A549 (cell line): ENCODE data around the gene RAD9A. TPM values are rescaled to one million over a fixed set of nuclear protein-coding genes. Genes with fewer than 3 reads are reported as not detected.
"Not testable (repeated sequence)": the region's sequence is repeated elsewhere in the genome, so short reads cannot be mapped to it uniquely, and the experiment has no call there.

Experiments used
- ATAC-seq, 2 experiments: fragments of 200-7000 bp in 1 of 2; fragments of >200 bp in 1 of 2; cut with Nextera tagmentation in 1 of 2; cut with Tn5 transposase in 1 of 2; 3 replicates each; pipeline versions ENCODE4 v1.8.0 to v1.9.1; 2018 to 2020; ENCODE audit warnings: mild to moderate bottlenecking in 1 of 2, moderate library complexity in 1 of 2
- CTCF ChIA-PET: fragments of 300-600 bp; sonication (Branson Sonifier 250); formaldehyde crosslinking; extraction: SDS; loops from one replicate; lab custom pipeline; 2021; ENCODE audit warnings: antibody characterized with exemption, inconsistent platforms; lab: Yijun Ruan, JAX
- POLR2A ChIA-PET: fragments of 350-600 bp; formaldehyde crosslinking; extraction: SDS; loops from one replicate; lab custom pipeline; 2021; ENCODE audit warnings: antibody characterized with exemption, inconsistent platforms; lab: Yijun Ruan, JAX
- DNase-seq, 2 experiments: peaks; one replicate each; pipeline versions ENCODE4 v3.0.0 to v3.0.0-alpha.2; 2011 to 2016; ENCODE audit warnings: low read depth in 1 of 2, low spot score in 1 of 2
- FAIRE-seq: peaks from 2 replicates; lab custom pipeline; 2011; peaks lifted over from hg19 to GRCh38; lab: Jason Lieb, UNC
- H3K27ac ChIP-seq, 2 experiments: fragments of >200 bp; sonication (Bioruptor Twin); formaldehyde crosslinking; 3 replicates each; pipeline ENCODE4 v1.5.1; 2016 to 2017
- H3K4me1 ChIP-seq: fragments of >200 bp; sonication (Bioruptor Twin); formaldehyde crosslinking; 3 replicates; pipeline ENCODE4 v1.6.1; 2016
- H3K4me2 ChIP-seq: fragments of >200 bp; sonication (Bioruptor Twin); formaldehyde crosslinking; 3 replicates; pipeline ENCODE4 v1.6.1; 2016
- H3K4me3 ChIP-seq: fragments of >200 bp; sonication (Bioruptor Twin); formaldehyde crosslinking; 3 replicates; pipeline ENCODE4 v1.5.1; 2016
- H3K9me3 ChIP-seq: fragments of >200 bp; sonication (Bioruptor Twin); formaldehyde crosslinking; 3 replicates; pipeline ENCODE4 v1.6.1; 2016
- BHLHE40 ChIP-seq: IDR thresholded peaks from 2 replicates; pipeline ENCODE4 v1.6.1; 2012; ENCODE audit warnings: low read depth, low read length, inconsistent platforms
- CBX2 ChIP-seq: fragments of 200-600 bp; sonication (generic); IDR thresholded peaks from 2 replicates; pipeline ENCODE4 v1.6.1; 2016; ENCODE audit warnings: low read depth, mild to moderate bottlenecking, borderline replicate concordance
- CHD4 ChIP-seq: fragments of 200-600 bp; sonication (generic); IDR thresholded peaks from 2 replicates; pipeline ENCODE4 v1.6.1; 2016; ENCODE audit warnings: antibody characterized with exemption, mild to moderate bottlenecking, borderline replicate concordance
- EHF ChIP-seq: fragments of 250-450 bp; sonication (Bioruptor Pico); IDR thresholded peaks from 2 replicates; pipeline ENCODE4 v1.5.0; 2020; ENCODE audit warnings: mild to moderate bottlenecking
- EHMT2 ChIP-seq: fragments of 200-600 bp; sonication (generic); IDR thresholded peaks from 2 replicates; pipeline ENCODE4 v1.6.1; 2016; ENCODE audit warnings: antibody characterized with exemption, low read depth, mild to moderate bottlenecking, moderate library complexity
- ESRRA ChIP-seq: fragments of 150-350 bp; IDR thresholded peaks from 2 replicates; pipeline ENCODE4 v1.6.1; 2014; ENCODE audit warnings: mild to moderate bottlenecking, low read length, borderline replicate concordance
- FOSL2 ChIP-seq, 2 experiments: fragments of 450-650 bp in 1 of 2; fragments of >200 bp in 1 of 2; sonication (Bioruptor Twin) in 1 of 2; formaldehyde crosslinking; IDR thresholded peaks; 2 replicates each; pipeline versions ENCODE4 v1.5.0 to v1.6.1; 2016 to 2020; ENCODE audit warnings: mild to moderate bottlenecking in 1 of 2, moderate library complexity in 1 of 2
- HOXA7 ChIP-seq: fragments of 250-450 bp; sonication (Bioruptor Pico); IDR thresholded peaks from 2 replicates; pipeline ENCODE4 v1.5.0; 2020; ENCODE audit warnings: mild to moderate bottlenecking, moderate library complexity
- KDM1A ChIP-seq: fragments of 200-600 bp; sonication (generic); IDR thresholded peaks from 2 replicates; pipeline ENCODE4 v1.6.1; 2016; ENCODE audit warnings: low read depth, mild to moderate bottlenecking
- NFE2L2 ChIP-seq: fragments of 150-350 bp; conservative IDR thresholded peaks from 2 replicates; pipeline ENCODE4 v1.6.1; 2014; ENCODE audit warnings: low read length
- NR3C1 ChIP-seq: fragments of >200 bp; sonication (Bioruptor Twin); formaldehyde crosslinking; IDR thresholded peaks from 3 replicates; pipeline ENCODE4 v1.6.1; 2017
- POLR2A ChIP-seq: IDR thresholded peaks from 2 replicates; pipeline ENCODE4 v1.6.1; 2012; ENCODE audit warnings: mild to moderate bottlenecking, low read length
- POLR2AphosphoS2 ChIP-seq: conservative IDR thresholded peaks from 2 replicates; pipeline ENCODE4 v1.6.1; 2012; ENCODE audit warnings: low read length, improper control_type of control experiment, inconsistent platforms
- RAD21 ChIP-seq, 2 experiments: fragments of >200 bp in 1 of 2; sonication (Bioruptor Twin) in 1 of 2; formaldehyde crosslinking in 1 of 2; IDR thresholded peaks in 1 of 2; conservative IDR thresholded peaks in 1 of 2; 2 replicates in 1 of 2; 3 replicates in 1 of 2; pipeline ENCODE4 v1.6.1; 2012 to 2018; ENCODE audit warnings: inconsistent platforms in 1 of 2
- RFX5 ChIP-seq: fragments of 450-650 bp; IDR thresholded peaks from 2 replicates; pipeline ENCODE4 v1.7.1; 2014; ENCODE audit warnings: antibody characterized with exemption, mild to moderate bottlenecking, moderate library complexity
- RNF2 ChIP-seq: fragments of 200-600 bp; sonication (generic); IDR thresholded peaks from 2 replicates; pipeline ENCODE4 v1.6.1; 2016; ENCODE audit warnings: low read depth, mild to moderate bottlenecking, antibody characterized with exemption, moderate library complexity, borderline replicate concordance
- TP53 ChIP-seq: fragments of 250-450 bp; sonication (Bioruptor Pico); IDR thresholded peaks from 2 replicates; pipeline ENCODE4 v1.5.0; 2021; ENCODE audit warnings: mild to moderate bottlenecking, moderate library complexity
- WGBS: methylation state at CpG from one replicate; pipeline ENCODE4 v1.1.6; 2017; ENCODE audit errors: missing lambda C conversion rate; 5-methylcytosine and 5-hydroxymethylcytosine counted together
- polyA plus RNA-seq, 4 experiments: library from polyadenylated mRNA; depleted of rRNA in 3 of 4; stranded (reverse); fragments of >200 nt; fragmentation: RNase III in 1 of 4; extraction: RNeasy Plus Mini Kit Qiagen cat#74134 plus additional on column Dnase treatment in 1 of 4; gene quantifications; 2 replicates in 3 of 4; 3 replicates in 1 of 4; pipeline ENCODE4 v1.2.3, GENCODE V29; 2011 to 2017
- TF ChIP-seq, protein P1 (sequence below): fragments of >200 bp; sonication (Bioruptor Twin); formaldehyde crosslinking; IDR thresholded peaks from 2 replicates; pipeline ENCODE4 v1.6.1; 2016

RAD9A gene
- polyA plus RNA-seq, 2 of the 4 experiments (the other 2 are of a cell fraction), result 19.0 to 43.7 TPM

DNA sequence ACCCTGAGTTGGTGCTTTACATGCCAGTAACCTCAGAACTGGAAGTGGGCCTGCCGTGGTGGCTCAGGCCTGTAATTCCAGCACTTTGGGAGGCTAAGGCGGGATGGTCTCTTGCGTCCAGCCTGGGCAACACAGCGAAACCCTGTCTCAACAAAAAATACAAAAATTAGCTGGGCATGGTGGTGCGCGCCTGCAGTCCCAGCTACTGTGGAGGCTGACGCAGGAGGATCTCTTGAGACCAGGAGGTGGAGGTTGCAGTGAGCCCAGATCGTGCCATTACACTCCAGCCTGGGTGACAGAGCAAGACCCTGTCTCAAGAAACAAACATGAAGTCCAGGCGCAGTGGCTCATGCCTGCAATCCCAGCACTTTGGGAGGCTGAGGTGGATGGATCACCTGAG is 11.3 kb downstream of the RAD9A start:
- ChIA-PET POLR2A (interaction anchor here (2.2 kb wide), 1 partner anchor 66 kb away, joined by 14 read pairs; the partner anchor contains the start of gene TMEM134), CTCF (interaction anchor here (3.1 to 46.2 kb wide), 5 partner anchors 10 to 45 kb away, joined by 18 to 1913 read pairs (median 36); partner anchors contain the start of genes CARNS1, CLCF1, POLD4 and RAD9A)
- H3K4me2 ChIP-seq, H3K9me3 ChIP-seq, H3K27ac ChIP-seq, H3K4me3 ChIP-seq, FAIRE-seq, DNase-seq, ATAC-seq: not testable (repeated sequence)
- WGBS, result 94% methylated on average over 9 of the region's 9 CpGs
- H3K4me1 ChIP-seq, result peaks cover 15% of the 10 kb centered on the region

DNA sequence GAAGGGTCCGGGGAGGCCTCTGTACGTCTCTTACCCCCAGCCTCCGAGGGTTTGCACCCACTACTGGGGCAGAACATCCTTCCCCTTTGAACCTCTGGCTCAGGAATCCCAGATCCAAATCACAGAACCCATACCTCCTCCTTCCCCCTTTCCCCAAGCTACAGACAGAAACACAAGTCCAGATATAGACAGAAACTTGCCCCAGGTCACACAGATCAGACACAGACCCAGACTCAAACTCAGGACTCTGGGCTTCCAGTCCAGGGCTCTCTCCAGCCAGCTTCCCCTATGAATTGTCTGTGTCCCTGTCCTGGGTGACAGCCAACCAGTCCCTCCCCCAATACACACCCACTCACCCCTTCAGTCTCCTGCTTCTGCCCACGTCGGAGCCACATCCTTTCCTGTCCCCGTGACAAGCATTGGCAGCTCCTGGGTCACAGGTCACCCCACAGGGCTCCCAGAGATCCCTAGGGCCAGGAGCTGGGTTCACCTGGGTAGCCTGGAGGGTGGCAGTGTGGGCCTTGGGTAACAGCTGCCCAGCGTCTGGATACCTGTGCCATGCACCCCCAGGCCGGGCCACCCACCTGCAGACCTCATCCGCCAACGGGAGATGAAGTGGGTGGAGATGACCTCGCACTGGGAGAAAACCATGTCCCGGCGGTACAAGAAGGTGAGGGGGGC is 12.9 kb downstream of the RAD9A start:
- WGBS, result 89% methylated on average over 13 of the region's 13 CpGs
- no peak overlapping the region for H3K4me2 ChIP-seq
- no peak for FAIRE-seq
- no peak overlapping the region for H3K4me3 ChIP-seq
- no peak for DNase-seq
- H3K27ac ChIP-seq, result no peak overlapping the region
- no peaks in the 10 kb centered on the region for H3K9me3 ChIP-seq
- CTCF ChIA-PET, result interaction anchor here (0.5 to 46.2 kb wide), 6 partner anchors 9 to 58 kb away, joined by 3 to 1913 read pairs (median 20); partner anchors contain the start of genes CARNS1, CLCF1, POLD4 and RAD9A
- POLR2A ChIA-PET, result no interaction called here
- no peak for ATAC-seq
- no peak for TF ChIP-seq TP53 (CRISPR knock-in tag)
- H3K4me1 ChIP-seq, result peaks cover 15% of the 10 kb centered on the region

DNA sequence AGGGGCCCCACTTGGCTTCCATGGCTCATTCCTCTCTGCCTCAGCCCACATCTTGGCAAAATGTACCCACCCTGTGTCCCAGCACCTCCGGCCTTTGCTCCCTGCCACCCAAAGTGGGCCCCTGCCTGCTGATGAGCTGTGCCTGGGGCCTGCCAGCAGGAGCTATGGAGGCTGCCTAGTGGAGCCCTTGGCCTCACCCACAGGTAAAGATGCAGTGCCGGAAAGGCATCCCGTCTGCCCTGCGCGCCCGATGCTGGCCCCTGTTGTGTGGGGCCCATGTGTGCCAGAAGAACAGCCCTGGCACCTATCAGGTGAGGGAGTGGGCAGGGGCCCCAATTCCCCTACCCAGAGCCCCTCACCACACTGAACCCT is 13.4 kb downstream of the RAD9A start:
- Histone ChIP-seq H3K27ac (no peak overlapping the region), H3K4me2 (no peak overlapping the region), H3K4me3 (no peak overlapping the region), H3K4me1 (peaks cover 12% of the 10 kb centered on the region), H3K9me3 (no peaks in the 10 kb centered on the region)
- no peak for TF ChIP-seq POLR2A
- POLR2A ChIA-PET, result no interaction called here
- 79% methylated on average over 2 of the region's 6 CpGs for WGBS
- FAIRE-seq, result no peak
- CTCF ChIA-PET, result interaction anchor here (0.6 to 46.2 kb wide), 6 partner anchors 12 to 59 kb away, joined by 3 to 1913 read pairs (median 3); partner anchors contain the start of genes CLCF1, POLD4 and RAD9A
- ATAC-seq, result no peak
- DNase-seq, result no peak

DNA sequence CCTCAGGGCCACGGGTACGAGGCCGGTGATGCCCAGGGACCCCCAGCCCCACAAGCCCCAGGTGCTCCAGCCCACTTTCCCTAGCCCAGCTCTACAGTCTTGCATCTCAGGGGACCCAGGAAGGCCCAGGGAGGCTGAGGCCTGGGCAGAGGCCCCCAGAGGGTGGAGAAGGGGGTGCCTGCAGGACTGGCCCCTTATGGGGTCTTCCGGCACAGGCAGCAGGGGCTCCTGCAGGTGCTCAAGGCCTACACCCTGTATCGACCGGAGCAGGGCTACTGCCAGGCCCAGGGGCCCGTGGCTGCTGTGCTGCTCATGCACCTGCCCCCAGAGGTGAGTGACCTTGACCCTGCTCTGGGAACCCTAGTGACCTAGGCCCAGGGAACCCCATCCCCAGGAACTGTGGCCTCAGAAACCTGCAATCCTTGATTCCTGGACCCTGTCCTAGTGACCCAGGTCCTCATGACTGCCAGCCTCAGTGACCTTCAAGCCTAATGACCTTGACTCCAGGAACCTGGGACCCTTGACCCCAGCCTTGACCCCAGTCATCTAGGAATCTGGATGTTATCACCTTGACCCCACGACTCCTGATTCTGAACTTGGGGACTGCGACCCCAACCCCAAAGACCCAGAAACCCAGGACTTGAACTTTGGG is 14.0 kb downstream of the RAD9A start:
- 74% methylated on average over 8 of the region's 9 CpGs for WGBS
- TF ChIP-seq HOXA7 (CRISPR knock-in tag) (no peak), RNF2 (no peak), EHF (CRISPR knock-in tag) (no peak), RFX5 (no peak), KDM1A (no peak), FOSL2 (IDR thresholded peaks at IDR 0.05) (no peak), FOSL2 (CRISPR knock-in tag; IDR thresholded peaks at IDR 0.05) (no peak), CBX2 (no peak), CHD4 (no peak), ESRRA (no peak; the same call in 1 of the 2 replicates), BHLHE40 (no peak), POLR2AphosphoS2 (no peak), NR3C1 (no peak), EHMT2 (no peak), RAD21 (conservative IDR thresholded peaks at IDR 0.05 in 1 of 2, IDR thresholded peaks at IDR 0.05 in 1 of 2) (no peak), NFE2L2 (no peak)
- TF ChIP-seq, protein P1, sequence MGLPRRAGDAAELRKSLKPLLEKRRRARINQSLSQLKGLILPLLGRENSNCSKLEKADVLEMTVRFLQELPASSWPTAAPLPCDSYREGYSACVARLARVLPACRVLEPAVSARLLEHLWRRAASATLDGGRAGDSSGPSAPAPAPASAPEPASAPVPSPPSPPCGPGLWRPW, result no peak
- CTCF ChIA-PET, result interaction anchor here (0.6 to 46.2 kb wide), 6 partner anchors 11 to 60 kb away, joined by 3 to 1913 read pairs (median 3); partner anchors contain the start of genes CLCF1, POLD4 and RAD9A
- no peak overlapping the region for H3K4me3 ChIP-seq
- FAIRE-seq (no peak), DNase-seq (no peak), ATAC-seq (no peak)
- POLR2A ChIA-PET, result no interaction called here
- no peak overlapping the region for H3K27ac ChIP-seq
- H3K4me2 ChIP-seq, result no peak overlapping the region
- no peaks in the 10 kb centered on the region for H3K9me3 ChIP-seq
- H3K4me1 ChIP-seq, result peaks cover 6% of the 10 kb centered on the region; the same call in 2 of the 3 replicates
